ENCODE results near the gene OCSTAMP. TPM values are rescaled to one million over a fixed set of nuclear protein-coding genes. Genes with fewer than 3 reads are reported as not detected.

The OCSTAMP gene
- total RNA-seq, 1 donor from 2014 or later = not detected

GRCh38 chr20:46546298-46546697 lies 4.2 kb downstream of the OCSTAMP start:
- no peaks in the 10 kb centered on the region for H4K20me1 ChIP-seq (ENCODE audit: insufficient read depth, low read length)
- DNase-seq (ENCODE audit: low read depth) = no peak
- no peaks in the 10 kb centered on the region for H3K27me3 Mint-ChIP-seq (ENCODE audit: low read depth, unreplicated experiment)
- no peak overlapping the region for H3K4me3 ChIP-seq (ENCODE audit: insufficient read depth, low read depth, low read length)
- no peak for FAIRE-seq
- no peak overlapping the region for H2AFZ ChIP-seq (ENCODE audit: low read depth, low read length)
- no peaks in the 10 kb centered on the region for H3K36me3 Mint-ChIP-seq (ENCODE audit: low read depth, unreplicated experiment)
- TF ChIP-seq EZH2 (IDR thresholded peaks at IDR 0.05; ENCODE audit: insufficient read depth, low read length) (no peak), CTCF (IDR thresholded peaks at IDR 0.05; ENCODE audit: insufficient read depth, low read depth, low read length) (no peak)
- no peaks in the 10 kb centered on the region for H3K4me1 Mint-ChIP-seq (ENCODE audit: low read depth, unreplicated experiment)
- H3K9me3 ChIP-seq (ENCODE audit: insufficient read depth, low read depth, low read length) = no peaks in the 10 kb centered on the region
- no peak overlapping the region for H3K27ac ChIP-seq (ENCODE audit: low read depth, low read length)
- no peak overlapping the region for H3K4me2 ChIP-seq (ENCODE audit: low read length)
- no peak overlapping the region for H3K4me3 Mint-ChIP-seq (ENCODE audit: unreplicated experiment)
- H3K9me3 Mint-ChIP-seq (ENCODE audit: unreplicated experiment) = no peaks in the 10 kb centered on the region
- peaks cover 2% of the 10 kb centered on the region for H3K27me3 ChIP-seq (ENCODE audit: insufficient read depth, low read length)
- H3K36me3 ChIP-seq (ENCODE audit: insufficient read depth, low read length) = no peaks in the 10 kb centered on the region
- H3K4me1 ChIP-seq (ENCODE audit: insufficient read depth, low read length) = no peaks in the 10 kb centered on the region
- H3K79me2 ChIP-seq (ENCODE audit: insufficient read depth, low read length) = no peaks in the 10 kb centered on the region
- no peak overlapping the region for H3K9ac ChIP-seq (ENCODE audit: low read length)
- H3K27ac Mint-ChIP-seq (ENCODE audit: unreplicated experiment) = no peak overlapping the region

GRCh38 chr20:46545827-46546138 lies 4.7 kb downstream of the OCSTAMP start:
- H3K79me2 ChIP-seq (ENCODE audit: insufficient read depth, low read length) = no peaks in the 10 kb centered on the region
- no peak overlapping the region for H3K27ac ChIP-seq (ENCODE audit: low read depth, low read length)
- no peak overlapping the region for H3K4me3 ChIP-seq (ENCODE audit: insufficient read depth, low read depth, low read length)
- H3K27ac Mint-ChIP-seq (ENCODE audit: unreplicated experiment) = no peak overlapping the region
- H4K20me1 ChIP-seq (ENCODE audit: insufficient read depth, low read length) = no peaks in the 10 kb centered on the region
- no peaks in the 10 kb centered on the region for H3K36me3 Mint-ChIP-seq (ENCODE audit: low read depth, unreplicated experiment)
- H2AFZ ChIP-seq (ENCODE audit: low read depth, low read length) = no peak overlapping the region
- no peaks in the 10 kb centered on the region for H3K27me3 Mint-ChIP-seq (ENCODE audit: low read depth, unreplicated experiment)
- no peak overlapping the region for H3K9ac ChIP-seq (ENCODE audit: low read length)
- peaks cover 5% of the 10 kb centered on the region for H3K27me3 ChIP-seq (ENCODE audit: insufficient read depth, low read length)
- H3K4me2 ChIP-seq (ENCODE audit: low read length) = no peak overlapping the region
- no peak for TF ChIP-seq EZH2 (IDR thresholded peaks at IDR 0.05; ENCODE audit: insufficient read depth, low read length)
- no peak for TF ChIP-seq CTCF (IDR thresholded peaks at IDR 0.05; ENCODE audit: insufficient read depth, low read depth, low read length)
- H3K9me3 Mint-ChIP-seq (ENCODE audit: unreplicated experiment) = no peaks in the 10 kb centered on the region
- no peaks in the 10 kb centered on the region for H3K36me3 ChIP-seq (ENCODE audit: insufficient read depth, low read length)
- H3K4me3 Mint-ChIP-seq (ENCODE audit: unreplicated experiment) = no peak overlapping the region
- H3K9me3 ChIP-seq (ENCODE audit: insufficient read depth, low read depth, low read length) = no peaks in the 10 kb centered on the region
- no peak for DNase-seq (ENCODE audit: low read depth)
- H3K4me1 Mint-ChIP-seq (ENCODE audit: low read depth, unreplicated experiment) = no peaks in the 10 kb centered on the region
- no peaks in the 10 kb centered on the region for H3K4me1 ChIP-seq (ENCODE audit: insufficient read depth, low read length)
- FAIRE-seq = no peak

- TF ChIP-seq EZH2 (IDR thresholded peaks at IDR 0.05; ENCODE audit: insufficient read depth, low read length) (no peak), CTCF (IDR thresholded peaks at IDR 0.05; ENCODE audit: insufficient read depth, low read depth, low read length) (no peak)
- Histone ChIP-seq H3K27me3 (ENCODE audit: insufficient read depth, low read length) (peaks cover 5% of the 10 kb centered on the region), H4K20me1 (ENCODE audit: insufficient read depth, low read length) (no peaks in the 10 kb centered on the region), H3K27ac (ENCODE audit: low read depth, low read length) (no peak overlapping the region), H3K9me3 (ENCODE audit: insufficient read depth, low read depth, low read length) (no peaks in the 10 kb centered on the region), H3K79me2 (ENCODE audit: insufficient read depth, low read length) (no peaks in the 10 kb centered on the region), H3K4me1 (ENCODE audit: insufficient read depth, low read length) (no peaks in the 10 kb centered on the region), H3K4me2 (ENCODE audit: low read length) (no peak overlapping the region), H2AFZ (ENCODE audit: low read depth, low read length) (no peak overlapping the region), H3K36me3 (ENCODE audit: insufficient read depth, low read length) (no peaks in the 10 kb centered on the region), H3K4me3 (ENCODE audit: insufficient read depth, low read depth, low read length) (no peak overlapping the region), H3K9ac (ENCODE audit: low read length) (no peak overlapping the region)
- no peaks in the 10 kb centered on the region for H3K36me3 Mint-ChIP-seq (ENCODE audit: low read depth, unreplicated experiment)
- no peak for FAIRE-seq
- H3K4me1 Mint-ChIP-seq (ENCODE audit: low read depth, unreplicated experiment) = no peaks in the 10 kb centered on the region
- no peak for DNase-seq (ENCODE audit: low read depth)
- no peaks in the 10 kb centered on the region for H3K27me3 Mint-ChIP-seq (ENCODE audit: low read depth, unreplicated experiment)
- H3K27ac Mint-ChIP-seq (ENCODE audit: unreplicated experiment) = no peak overlapping the region
- no peaks in the 10 kb centered on the region for H3K9me3 Mint-ChIP-seq (ENCODE audit: unreplicated experiment)
- H3K4me3 Mint-ChIP-seq (ENCODE audit: unreplicated experiment) = no peak overlapping the region
These were observed 5.2 kb downstream of the OCSTAMP start for GRCh38 chr20:46545077-46545826.

All from astrocyte (in vitro differentiated cells and primary cell).